WTC11 (cell line): ENCODE results near the gene FOXP1. TPM values are rescaled to one million over a fixed set of nuclear protein-coding genes. Genes with fewer than 3 reads are reported as not detected.

ENCODE experiments used
- ATAC-seq: fragments of 200-7000 bp; cut with Tn5 transposase; 2 replicates; pipeline ENCODE4 v1.10.0; 2021; ENCODE audit warnings: mild to moderate bottlenecking, moderate library complexity
- CTCF ChIA-PET: fragments of 300-600 bp; sonication (Branson Sonifier 250); formaldehyde crosslinking; loops from one replicate; lab custom pipeline; 2021; ENCODE audit warnings: antibody characterized with exemption; lab: Charles Lee
- POLR2A ChIA-PET: fragments of 350-600 bp; sonication (Branson Sonifier 250); formaldehyde crosslinking; loops from one replicate; lab custom pipeline; 2021; ENCODE audit warnings: antibody characterized with exemption; lab: Charles Lee
- DNase-seq: peaks from one replicate; pipeline ENCODE4 v3.0.0; 2021; ENCODE audit warnings: low spot score
- H3K27ac Mint-ChIP-seq: 2 replicates; pipeline ENCODE4 v1.8.0; 2021; ENCODE audit warnings: mixed read lengths
- H3K27me3 Mint-ChIP-seq: 2 replicates; pipeline ENCODE4 v1.8.0; 2021; ENCODE audit warnings: low read depth, mild to moderate bottlenecking, moderate library complexity, mixed read lengths
- H3K36me3 Mint-ChIP-seq: 2 replicates; pipeline ENCODE4 v1.8.0; 2021; ENCODE audit warnings: mixed read lengths
- H3K4me1 Mint-ChIP-seq: 2 replicates; pipeline ENCODE4 v1.8.0; 2022; ENCODE audit warnings: mixed read lengths
- H3K4me3 Mint-ChIP-seq: 2 replicates; pipeline ENCODE4 v1.8.0; 2021; ENCODE audit warnings: mild to moderate bottlenecking, moderate library complexity, mixed read lengths
- H3K9me3 Mint-ChIP-seq: 2 replicates; pipeline ENCODE4 v1.8.0; 2021; ENCODE audit warnings: mixed read lengths
- AR ChIP-seq: fragments of 250-450 bp; sonication (Bioruptor Pico); IDR thresholded peaks from 2 replicates; pipeline ENCODE4 v1.9.0; 2021; ENCODE audit warnings: mild to moderate bottlenecking
- HMGA2 ChIP-seq: fragments of 250-450 bp; sonication (Bioruptor Pico); IDR thresholded peaks from 2 replicates; pipeline ENCODE4 v1.4.0; 2021; ENCODE audit warnings: mild to moderate bottlenecking, moderate library complexity
- NFYB ChIP-seq: sonication (generic); formaldehyde crosslinking; conservative IDR thresholded peaks from 2 replicates; pipeline ENCODE4 v1.8.0; 2022; ENCODE audit warnings: low read depth, missing genetic modification reagents
- RELA ChIP-seq: sonication (generic); formaldehyde crosslinking; IDR thresholded peaks from 2 replicates; pipeline ENCODE4 v1.8.1; 2022; ENCODE audit warnings: missing genetic modification reagents, mild to moderate bottlenecking, borderline replicate concordance
- TCF7 ChIP-seq: sonication (generic); formaldehyde crosslinking; IDR thresholded peaks from 2 replicates; pipeline ENCODE4 v1.8.0; 2022; ENCODE audit warnings: mild to moderate bottlenecking, low read depth, missing genetic modification reagents, moderate library complexity
- ZBTB21 ChIP-seq: sonication (generic); formaldehyde crosslinking; IDR thresholded peaks from 2 replicates; pipeline ENCODE4 v1.8.1; 2023; ENCODE audit warnings: mild to moderate bottlenecking, missing genetic modification reagents, borderline replicate concordance
- total RNA-seq: library from RNA; stranded (reverse); gene quantifications from 3 replicates; pipeline ENCODE4 v1.2.3, GENCODE V29; 2021
- TF ChIP-seq, protein P1 (sequence below): sonication (generic); formaldehyde crosslinking; IDR thresholded peaks from 2 replicates; pipeline ENCODE4 v1.8.1; 2023; ENCODE audit warnings: mild to moderate bottlenecking, missing genetic modification reagents
- TF ChIP-seq, protein P2 (sequence below): sonication (generic); formaldehyde crosslinking; IDR thresholded peaks from 2 replicates; pipeline ENCODE4 v1.8.0; 2023; ENCODE audit warnings: missing genetic modification reagents
- TF ChIP-seq, protein P3 (sequence below): sonication (generic); formaldehyde crosslinking; conservative IDR thresholded peaks from 2 replicates; pipeline ENCODE4 v1.8.1; 2023; ENCODE audit warnings: mild to moderate bottlenecking, low read depth, missing genetic modification reagents, moderate library complexity
- TF ChIP-seq, protein P4 (sequence below): sonication (generic); formaldehyde crosslinking; IDR thresholded peaks from 2 replicates; pipeline ENCODE4 v1.8.0; 2023; ENCODE audit warnings: missing genetic modification reagents, mild to moderate bottlenecking, borderline replicate concordance
- TF ChIP-seq, protein P5 (sequence below): sonication (generic); formaldehyde crosslinking; IDR thresholded peaks from 2 replicates; pipeline ENCODE4 v1.8.0; 2022; ENCODE audit warnings: mild to moderate bottlenecking, missing genetic modification reagents
- TF ChIP-seq, protein P6 (sequence below): sonication (generic); formaldehyde crosslinking; IDR thresholded peaks from 2 replicates; pipeline ENCODE4 v1.8.0; 2022; ENCODE audit warnings: mild to moderate bottlenecking, missing genetic modification reagents
- TF ChIP-seq, protein P7 (sequence below): sonication (generic); formaldehyde crosslinking; IDR thresholded peaks from 2 replicates; pipeline ENCODE4 v1.8.1; 2023; ENCODE audit warnings: mild to moderate bottlenecking, missing genetic modification reagents, moderate library complexity
- TF ChIP-seq, protein P8 (sequence below): fragments of 250-450 bp; sonication (Bioruptor Pico); IDR thresholded peaks from 2 replicates; pipeline ENCODE4 v1.9.0; 2021; ENCODE audit warnings: mild to moderate bottlenecking
- TF ChIP-seq, protein P9 (sequence below): fragments of 250-450 bp; sonication (Bioruptor Pico); conservative IDR thresholded peaks from 2 replicates; pipeline ENCODE4 v1.9.0; 2021; ENCODE audit warnings: mild to moderate bottlenecking

Gene FOXP1
- total RNA-seq, 1 experiment from 2014 or later: 25.8 TPM

- TF ChIP-seq, protein P1, sequence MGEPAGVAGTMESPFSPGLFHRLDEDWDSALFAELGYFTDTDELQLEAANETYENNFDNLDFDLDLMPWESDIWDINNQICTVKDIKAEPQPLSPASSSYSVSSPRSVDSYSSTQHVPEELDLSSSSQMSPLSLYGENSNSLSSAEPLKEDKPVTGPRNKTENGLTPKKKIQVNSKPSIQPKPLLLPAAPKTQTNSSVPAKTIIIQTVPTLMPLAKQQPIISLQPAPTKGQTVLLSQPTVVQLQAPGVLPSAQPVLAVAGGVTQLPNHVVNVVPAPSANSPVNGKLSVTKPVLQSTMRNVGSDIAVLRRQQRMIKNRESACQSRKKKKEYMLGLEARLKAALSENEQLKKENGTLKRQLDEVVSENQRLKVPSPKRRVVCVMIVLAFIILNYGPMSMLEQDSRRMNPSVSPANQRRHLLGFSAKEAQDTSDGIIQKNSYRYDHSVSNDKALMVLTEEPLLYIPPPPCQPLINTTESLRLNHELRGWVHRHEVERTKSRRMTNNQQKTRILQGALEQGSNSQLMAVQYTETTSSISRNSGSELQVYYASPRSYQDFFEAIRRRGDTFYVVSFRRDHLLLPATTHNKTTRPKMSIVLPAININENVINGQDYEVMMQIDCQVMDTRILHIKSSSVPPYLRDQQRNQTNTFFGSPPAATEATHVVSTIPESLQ (CRISPR knock-in tag): no peak
- TF ChIP-seq HMGA2 (CRISPR knock-in tag) (no peak), ZBTB21 (no peak)
- TF ChIP-seq, protein P2, sequence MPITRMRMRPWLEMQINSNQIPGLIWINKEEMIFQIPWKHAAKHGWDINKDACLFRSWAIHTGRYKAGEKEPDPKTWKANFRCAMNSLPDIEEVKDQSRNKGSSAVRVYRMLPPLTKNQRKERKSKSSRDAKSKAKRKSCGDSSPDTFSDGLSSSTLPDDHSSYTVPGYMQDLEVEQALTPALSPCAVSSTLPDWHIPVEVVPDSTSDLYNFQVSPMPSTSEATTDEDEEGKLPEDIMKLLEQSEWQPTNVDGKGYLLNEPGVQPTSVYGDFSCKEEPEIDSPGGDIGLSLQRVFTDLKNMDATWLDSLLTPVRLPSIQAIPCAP (CRISPR knock-in tag): no peak
- TF ChIP-seq, protein P3, sequence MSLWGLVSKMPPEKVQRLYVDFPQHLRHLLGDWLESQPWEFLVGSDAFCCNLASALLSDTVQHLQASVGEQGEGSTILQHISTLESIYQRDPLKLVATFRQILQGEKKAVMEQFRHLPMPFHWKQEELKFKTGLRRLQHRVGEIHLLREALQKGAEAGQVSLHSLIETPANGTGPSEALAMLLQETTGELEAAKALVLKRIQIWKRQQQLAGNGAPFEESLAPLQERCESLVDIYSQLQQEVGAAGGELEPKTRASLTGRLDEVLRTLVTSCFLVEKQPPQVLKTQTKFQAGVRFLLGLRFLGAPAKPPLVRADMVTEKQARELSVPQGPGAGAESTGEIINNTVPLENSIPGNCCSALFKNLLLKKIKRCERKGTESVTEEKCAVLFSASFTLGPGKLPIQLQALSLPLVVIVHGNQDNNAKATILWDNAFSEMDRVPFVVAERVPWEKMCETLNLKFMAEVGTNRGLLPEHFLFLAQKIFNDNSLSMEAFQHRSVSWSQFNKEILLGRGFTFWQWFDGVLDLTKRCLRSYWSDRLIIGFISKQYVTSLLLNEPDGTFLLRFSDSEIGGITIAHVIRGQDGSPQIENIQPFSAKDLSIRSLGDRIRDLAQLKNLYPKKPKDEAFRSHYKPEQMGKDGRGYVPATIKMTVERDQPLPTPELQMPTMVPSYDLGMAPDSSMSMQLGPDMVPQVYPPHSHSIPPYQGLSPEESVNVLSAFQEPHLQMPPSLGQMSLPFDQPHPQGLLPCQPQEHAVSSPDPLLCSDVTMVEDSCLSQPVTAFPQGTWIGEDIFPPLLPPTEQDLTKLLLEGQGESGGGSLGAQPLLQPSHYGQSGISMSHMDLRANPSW: no peak
- TF ChIP-seq, protein P4, sequence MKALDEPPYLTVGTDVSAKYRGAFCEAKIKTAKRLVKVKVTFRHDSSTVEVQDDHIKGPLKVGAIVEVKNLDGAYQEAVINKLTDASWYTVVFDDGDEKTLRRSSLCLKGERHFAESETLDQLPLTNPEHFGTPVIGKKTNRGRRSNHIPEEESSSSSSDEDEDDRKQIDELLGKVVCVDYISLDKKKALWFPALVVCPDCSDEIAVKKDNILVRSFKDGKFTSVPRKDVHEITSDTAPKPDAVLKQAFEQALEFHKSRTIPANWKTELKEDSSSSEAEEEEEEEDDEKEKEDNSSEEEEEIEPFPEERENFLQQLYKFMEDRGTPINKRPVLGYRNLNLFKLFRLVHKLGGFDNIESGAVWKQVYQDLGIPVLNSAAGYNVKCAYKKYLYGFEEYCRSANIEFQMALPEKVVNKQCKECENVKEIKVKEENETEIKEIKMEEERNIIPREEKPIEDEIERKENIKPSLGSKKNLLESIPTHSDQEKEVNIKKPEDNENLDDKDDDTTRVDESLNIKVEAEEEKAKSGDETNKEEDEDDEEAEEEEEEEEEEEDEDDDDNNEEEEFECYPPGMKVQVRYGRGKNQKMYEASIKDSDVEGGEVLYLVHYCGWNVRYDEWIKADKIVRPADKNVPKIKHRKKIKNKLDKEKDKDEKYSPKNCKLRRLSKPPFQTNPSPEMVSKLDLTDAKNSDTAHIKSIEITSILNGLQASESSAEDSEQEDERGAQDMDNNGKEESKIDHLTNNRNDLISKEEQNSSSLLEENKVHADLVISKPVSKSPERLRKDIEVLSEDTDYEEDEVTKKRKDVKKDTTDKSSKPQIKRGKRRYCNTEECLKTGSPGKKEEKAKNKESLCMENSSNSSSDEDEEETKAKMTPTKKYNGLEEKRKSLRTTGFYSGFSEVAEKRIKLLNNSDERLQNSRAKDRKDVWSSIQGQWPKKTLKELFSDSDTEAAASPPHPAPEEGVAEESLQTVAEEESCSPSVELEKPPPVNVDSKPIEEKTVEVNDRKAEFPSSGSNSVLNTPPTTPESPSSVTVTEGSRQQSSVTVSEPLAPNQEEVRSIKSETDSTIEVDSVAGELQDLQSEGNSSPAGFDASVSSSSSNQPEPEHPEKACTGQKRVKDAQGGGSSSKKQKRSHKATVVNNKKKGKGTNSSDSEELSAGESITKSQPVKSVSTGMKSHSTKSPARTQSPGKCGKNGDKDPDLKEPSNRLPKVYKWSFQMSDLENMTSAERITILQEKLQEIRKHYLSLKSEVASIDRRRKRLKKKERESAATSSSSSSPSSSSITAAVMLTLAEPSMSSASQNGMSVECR: no peak
Measured at GRCh38 chr3:71203727-71204488, 379.6 kb downstream of the FOXP1 start (continued).

DNA sequence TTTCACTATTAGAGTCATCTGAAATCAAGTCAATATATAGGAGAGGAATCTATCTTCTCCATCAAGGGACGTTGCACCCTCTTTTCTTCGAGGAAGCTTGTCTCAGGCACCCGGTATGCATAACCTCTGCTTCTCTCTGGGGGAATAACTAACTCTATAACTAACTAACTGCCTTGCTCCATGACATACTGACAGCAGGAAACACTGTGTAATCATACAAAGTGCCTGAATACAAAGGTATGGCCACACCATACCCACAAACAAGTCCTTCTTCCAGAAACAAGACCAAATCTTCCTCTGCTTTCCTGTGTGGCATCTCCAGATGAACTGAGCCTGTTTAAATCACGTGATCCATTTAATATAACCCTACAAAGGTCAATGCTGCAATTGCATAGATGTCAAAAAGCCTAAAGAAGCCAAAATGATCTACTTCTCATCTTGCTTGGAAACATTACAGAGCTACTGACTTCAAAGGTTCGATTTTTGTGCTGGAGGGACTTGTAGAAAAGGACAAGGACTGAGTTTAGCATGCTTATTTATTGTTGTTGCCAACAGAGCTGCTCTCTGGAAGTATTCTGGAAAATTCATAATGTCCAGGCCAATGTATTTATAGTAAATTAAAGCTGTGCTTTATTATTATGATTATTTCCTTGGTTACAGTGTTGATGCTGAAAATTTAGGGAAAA is 380.5 kb downstream of the FOXP1 start:
- Mint-ChIP-seq H3K4me3 (no peak overlapping the region), H3K27ac (no peak overlapping the region), H3K9me3 (no peaks in the 10 kb centered on the region), H3K27me3 (peaks cover 5% of the 10 kb centered on the region), H3K4me1 (peaks cover 60% of the 10 kb centered on the region), H3K36me3 (no peaks in the 10 kb centered on the region)
- DNase-seq (no peak), ATAC-seq (no peak)
- ChIA-PET CTCF (no interaction called here), POLR2A (no interaction called here)
- TF ChIP-seq, protein P5, sequence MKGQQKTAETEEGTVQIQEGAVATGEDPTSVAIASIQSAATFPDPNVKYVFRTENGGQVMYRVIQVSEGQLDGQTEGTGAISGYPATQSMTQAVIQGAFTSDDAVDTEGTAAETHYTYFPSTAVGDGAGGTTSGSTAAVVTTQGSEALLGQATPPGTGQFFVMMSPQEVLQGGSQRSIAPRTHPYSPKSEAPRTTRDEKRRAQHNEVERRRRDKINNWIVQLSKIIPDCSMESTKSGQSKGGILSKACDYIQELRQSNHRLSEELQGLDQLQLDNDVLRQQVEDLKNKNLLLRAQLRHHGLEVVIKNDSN (CRISPR knock-in tag): no peak
- TF ChIP-seq, protein P6, sequence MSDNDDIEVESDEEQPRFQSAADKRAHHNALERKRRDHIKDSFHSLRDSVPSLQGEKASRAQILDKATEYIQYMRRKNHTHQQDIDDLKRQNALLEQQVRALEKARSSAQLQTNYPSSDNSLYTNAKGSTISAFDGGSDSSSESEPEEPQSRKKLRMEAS (CRISPR knock-in tag): no peak
- no peak for TF ChIP-seq HMGA2 (CRISPR knock-in tag)
- TF ChIP-seq, protein P7, sequence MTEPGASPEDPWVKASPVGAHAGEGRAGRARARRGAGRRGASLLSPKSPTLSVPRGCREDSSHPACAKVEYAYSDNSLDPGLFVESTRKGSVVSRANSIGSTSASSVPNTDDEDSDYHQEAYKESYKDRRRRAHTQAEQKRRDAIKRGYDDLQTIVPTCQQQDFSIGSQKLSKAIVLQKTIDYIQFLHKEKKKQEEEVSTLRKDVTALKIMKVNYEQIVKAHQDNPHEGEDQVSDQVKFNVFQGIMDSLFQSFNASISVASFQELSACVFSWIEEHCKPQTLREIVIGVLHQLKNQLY (CRISPR knock-in tag): no peak
- TF ChIP-seq AR (CRISPR knock-in tag): no peak
- no peak for TF ChIP-seq NFYB (CRISPR knock-in tag)
- TF ChIP-seq, protein P8, sequence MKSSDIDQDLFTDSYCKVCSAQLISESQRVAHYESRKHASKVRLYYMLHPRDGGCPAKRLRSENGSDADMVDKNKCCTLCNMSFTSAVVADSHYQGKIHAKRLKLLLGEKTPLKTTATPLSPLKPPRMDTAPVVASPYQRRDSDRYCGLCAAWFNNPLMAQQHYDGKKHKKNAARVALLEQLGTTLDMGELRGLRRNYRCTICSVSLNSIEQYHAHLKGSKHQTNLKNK (CRISPR knock-in tag): no peak
- TF ChIP-seq, protein P9, sequence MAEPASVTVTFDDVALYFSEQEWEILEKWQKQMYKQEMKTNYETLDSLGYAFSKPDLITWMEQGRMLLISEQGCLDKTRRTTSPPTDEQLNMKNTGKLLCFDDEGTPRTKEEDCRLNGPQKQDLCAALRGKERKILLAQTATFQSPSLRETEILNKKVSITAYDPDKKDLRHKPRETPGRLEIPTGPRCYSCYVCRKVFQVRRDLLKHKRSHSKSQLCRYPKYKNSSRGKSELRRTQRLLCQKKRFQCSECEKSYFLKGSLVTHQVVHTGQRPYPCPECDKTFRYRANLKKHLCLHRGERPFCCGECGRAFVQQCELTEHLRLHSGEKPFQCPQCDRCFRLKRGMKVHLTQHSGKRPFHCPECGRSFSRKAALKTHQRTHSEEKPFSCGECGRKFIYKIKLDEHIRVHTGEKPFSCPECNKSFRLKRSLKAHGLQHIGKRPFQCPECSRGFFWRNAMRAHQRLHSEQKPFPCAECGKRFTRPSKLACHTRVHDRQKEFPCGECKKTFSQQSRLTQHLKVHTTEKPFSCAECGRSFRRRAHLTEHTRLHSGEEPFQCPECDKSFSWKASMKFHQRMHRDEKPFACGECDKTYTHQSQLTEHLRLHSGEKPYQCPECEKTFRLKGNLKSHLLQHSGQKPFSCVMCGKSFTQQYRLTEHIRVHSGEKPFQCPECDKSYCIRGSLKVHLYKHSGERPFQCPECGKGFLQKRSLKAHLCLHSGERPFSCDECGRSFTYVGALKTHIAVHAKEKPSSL: no peak
- TF ChIP-seq RELA (CRISPR knock-in tag): no peak
- no peak for TF ChIP-seq TCF7 (CRISPR knock-in tag)
